HepG2 (cell line): Measurements from ENCODE around the gene MSANTD1. TPM values are rescaled to one million over a fixed set of nuclear protein-coding genes. Genes with fewer than 3 reads are reported as not detected.

Experiments used
- AGO1 ChIP-seq: fragments of 200-400 bp; formaldehyde crosslinking; IDR thresholded peaks from 2 replicates; pipeline ENCODE4 v1.6.1; 2017; ENCODE audit warnings: mild to moderate bottlenecking, low read depth, low read length, moderate library complexity; ENCODE audit not compliant: poor library complexity, severe bottlenecking
- AHR ChIP-seq: IDR thresholded peaks from 2 replicates; pipeline ENCODE4 v1.6.1; 2018; ENCODE audit warnings: missing genetic modification reagents, missing compliant biosample characterization
- FOXA1 ChIP-seq, 2 experiments: fragments of 450-650 bp in 1 of 2; sonication (generic) in 1 of 2; formaldehyde crosslinking in 1 of 2; IDR thresholded peaks; 2 replicates each; pipeline versions ENCODE4 v1.4.0 to v1.6.1; 2016 to 2020; ENCODE audit warnings: missing genetic modification reagents in 1 of 2
- GATAD2A ChIP-seq: IDR thresholded peaks from 2 replicates; pipeline ENCODE4 v1.6.1; 2016
- GZF1 ChIP-seq: sonication (generic); formaldehyde crosslinking; IDR thresholded peaks from 2 replicates; pipeline ENCODE4 v1.5.1; 2020; ENCODE audit warnings: mild to moderate bottlenecking, missing genetic modification reagents
- HNF4G ChIP-seq, 2 experiments: sonication (generic) in 1 of 2; formaldehyde crosslinking in 1 of 2; IDR thresholded peaks; 2 replicates each; pipeline versions ENCODE4 v1.4.0 to v1.6.1; 2011 to 2020; ENCODE audit warnings: borderline replicate concordance in 2 of 2, low read depth in 2 of 2, mild to moderate bottlenecking in 2 of 2, low read length in 1 of 2, missing genetic modification reagents in 1 of 2, moderate library complexity in 1 of 2
- JUNB ChIP-seq: sonication (generic); formaldehyde crosslinking; IDR thresholded peaks from 2 replicates; pipeline ENCODE4 v1.8.0; 2022; ENCODE audit warnings: missing genetic modification reagents, mild to moderate bottlenecking, borderline replicate concordance
- NFE2L2 ChIP-seq: fragments of 150-350 bp; IDR thresholded peaks from 2 replicates; pipeline ENCODE4 v1.6.1; 2014; ENCODE audit warnings: low read length
- RBM39 ChIP-seq: fragments of 200-400 bp; formaldehyde crosslinking; IDR thresholded peaks from one replicate; pipeline ENCODE4 v1.6.1; 2018; ENCODE audit warnings: antibody characterized with exemption, mild to moderate bottlenecking, low read depth, low read length; ENCODE audit not compliant: poor library complexity, severe bottlenecking
- SIX1 ChIP-seq: sonication (generic); formaldehyde crosslinking; IDR thresholded peaks from 2 replicates; pipeline ENCODE4 v1.4.0; 2020; ENCODE audit warnings: missing genetic modification reagents, borderline replicate concordance
- TAF1 ChIP-seq: sonication (generic); formaldehyde crosslinking; IDR thresholded peaks from 2 replicates; pipeline ENCODE4 v1.4.0; 2020; ENCODE audit warnings: missing genetic modification reagents
- TAF15 ChIP-seq: fragments of 200-400 bp; formaldehyde crosslinking; IDR thresholded peaks from one replicate; pipeline ENCODE4 v1.6.1; 2018; ENCODE audit warnings: mild to moderate bottlenecking, low read depth, low read length; ENCODE audit not compliant: poor library complexity, severe bottlenecking
- ZNF264 ChIP-seq: sonication (generic); formaldehyde crosslinking; IDR thresholded peaks from 2 replicates; pipeline ENCODE4 v1.4.0; 2020; ENCODE audit warnings: missing genetic modification reagents
- ZNF350 ChIP-seq: sonication (generic); formaldehyde crosslinking; IDR thresholded peaks from 2 replicates; pipeline ENCODE4 v1.4.0; 2020; ENCODE audit warnings: mild to moderate bottlenecking, low read depth, missing genetic modification reagents, borderline replicate concordance
- ZNF501 ChIP-seq: sonication (generic); formaldehyde crosslinking; IDR thresholded peaks from 2 replicates; pipeline ENCODE4 v1.5.1; 2020; ENCODE audit warnings: mild to moderate bottlenecking, moderate library complexity, missing genetic modification reagents
- ZNF577 ChIP-seq: sonication (generic); formaldehyde crosslinking; IDR thresholded peaks from 2 replicates; pipeline ENCODE4 v1.4.0; 2020; ENCODE audit warnings: mild to moderate bottlenecking, low read depth, missing genetic modification reagents, borderline replicate concordance
- ZNF724P ChIP-seq: sonication (generic); formaldehyde crosslinking; IDR thresholded peaks from 2 replicates; pipeline ENCODE4 v1.8.0; 2022; ENCODE audit warnings: missing genetic modification reagents, borderline replicate concordance
- ZNF780A ChIP-seq: sonication (generic); formaldehyde crosslinking; IDR thresholded peaks from 2 replicates; pipeline ENCODE4 v1.8.0; 2022; ENCODE audit warnings: mild to moderate bottlenecking, missing genetic modification reagents, moderate library complexity
- ZNF839 ChIP-seq: sonication (generic); formaldehyde crosslinking; IDR thresholded peaks from 2 replicates; pipeline ENCODE4 v1.4.0; 2020; ENCODE audit warnings: missing genetic modification reagents, mild to moderate bottlenecking, borderline replicate concordance
- polyA plus RNA-seq, 8 experiments: library from polyadenylated mRNA; depleted of rRNA in 3 of 8; stranded (reverse) in 7 of 8; unstranded in 1 of 8; fragments of >200 nt; fragmentation: Illumina TruSeq in 4 of 8; extraction: Trizol in 4 of 8; gene quantifications; 2 replicates each; pipeline versions ENCODE4 v1.2.1 to v1.2.3, GENCODE V29; 2011 to 2016; ENCODE audit warnings: low read depth in 4 of 8, missing spikeins in 1 of 8, mixed read lengths in 1 of 8; ENCODE audit not compliant: insufficient read depth in 1 of 8
- total RNA-seq, 5 experiments: library from RNA; depleted of rRNA; stranded (reverse); fragments of >200 nt; fragmentation: Illumina TruSeq; extraction: Trizol; gene quantifications; 2 replicates each; pipeline ENCODE4 v1.2.3, GENCODE V29; 2016; ENCODE audit warnings: low read depth in 1 of 5
- TF ChIP-seq, protein P1 (sequence below): sonication (generic); formaldehyde crosslinking; IDR thresholded peaks from 2 replicates; pipeline ENCODE4 v1.8.1; 2023; ENCODE audit warnings: mild to moderate bottlenecking, inconsistent platforms, moderate library complexity, missing genetic modification reagents, borderline replicate concordance
- TF ChIP-seq, protein P2 (sequence below): IDR thresholded peaks from 2 replicates; pipeline ENCODE4 v1.6.1; 2016; ENCODE audit warnings: missing compliant biosample characterization, missing genetic modification reagents, borderline replicate concordance
- TF ChIP-seq, protein P3 (sequence below): sonication (generic); formaldehyde crosslinking; IDR thresholded peaks from 2 replicates; pipeline ENCODE4 v1.5.0; 2020; ENCODE audit warnings: mild to moderate bottlenecking, low read depth, missing genetic modification reagents, borderline replicate concordance
- TF ChIP-seq, protein P4 (sequence below): sonication (generic); formaldehyde crosslinking; IDR thresholded peaks from 2 replicates; pipeline ENCODE4 v1.9.0; 2021; ENCODE audit warnings: missing genetic modification reagents, borderline replicate concordance

Gene MSANTD1
- total and polyA plus RNA-seq, 2 of the 13 experiments (the other 11 are each of a cell fraction or from before 2014, with no cell fraction given), result 0.22 to 0.40 TPM

DNA sequence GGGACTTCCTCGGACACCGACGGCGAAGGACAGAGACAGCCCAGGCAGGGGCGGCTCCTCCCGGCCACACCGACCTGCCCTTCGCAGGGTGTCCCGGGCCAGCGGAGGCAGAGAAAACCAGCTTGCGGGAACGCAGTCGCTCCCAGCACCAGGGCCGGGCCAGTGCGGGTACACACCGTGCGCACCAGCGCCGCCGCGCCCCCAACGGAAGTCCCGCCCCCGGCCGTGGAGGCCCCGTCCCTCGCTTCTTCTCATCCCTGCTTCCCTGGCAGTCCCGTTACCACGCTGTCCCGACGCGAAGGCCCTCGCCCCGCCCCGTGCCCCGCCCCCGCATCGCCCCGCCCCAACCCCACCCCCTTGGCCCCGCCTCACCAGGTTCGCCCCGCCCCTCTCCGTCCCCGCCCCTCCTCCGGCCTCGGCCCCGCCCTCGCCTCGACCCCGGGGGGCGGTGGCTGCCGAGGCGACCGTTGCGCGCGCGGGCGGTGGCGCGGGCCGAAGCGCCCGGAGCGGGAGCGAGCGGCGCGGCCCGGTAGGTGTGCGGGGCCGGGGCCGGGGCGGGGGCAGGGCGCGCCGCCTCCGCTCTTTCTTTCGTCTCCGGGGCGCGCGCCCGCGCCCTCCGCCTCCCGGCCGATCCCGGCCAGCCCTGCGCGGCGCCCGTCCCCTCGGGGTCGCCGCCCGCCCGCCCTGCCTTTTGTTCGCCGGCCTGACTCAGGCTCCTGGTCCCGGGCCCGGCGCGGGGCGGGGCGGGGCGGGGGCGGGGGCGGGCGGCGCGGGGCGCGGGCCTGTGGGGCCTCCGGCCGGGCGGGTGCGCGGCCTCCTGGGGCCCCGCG lies 43.8 kb downstream of the MSANTD1 start, which contains the start of gene RGS12 (continued):
- TF ChIP-seq TAF15, result peak; percentile 30
- TF ChIP-seq ZNF350 (CRISPR knock-in tag), result no peak
- peak; percentile 95 for TF ChIP-seq AGO1
- TF ChIP-seq, protein P1, sequence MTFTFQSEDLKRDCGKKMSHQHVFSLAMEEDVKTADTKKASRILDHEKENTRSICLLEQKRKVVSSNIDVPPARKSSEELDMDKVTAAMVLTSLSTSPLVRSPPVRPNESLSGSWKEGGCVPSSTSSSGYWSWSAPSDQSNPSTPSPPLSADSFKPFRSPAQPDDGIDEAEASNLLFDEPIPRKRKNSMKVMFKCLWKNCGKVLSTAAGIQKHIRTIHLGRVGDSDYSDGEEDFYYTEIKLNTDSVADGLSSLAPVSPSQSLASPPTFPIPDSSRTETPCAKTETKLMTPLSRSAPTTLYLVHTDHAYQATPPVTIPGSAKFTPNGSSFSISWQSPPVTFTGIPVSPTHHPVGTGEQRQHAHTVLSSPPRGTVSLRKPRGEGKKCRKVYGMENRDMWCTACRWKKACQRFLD (CRISPR knock-in tag), result no peak
- TF ChIP-seq HNF4G (IDR thresholded peaks at IDR 0.05; ENCODE audit: borderline replicate concordance, low read depth, low read length), result no peak
- no peak for TF ChIP-seq HNF4G (CRISPR knock-in tag; IDR thresholded peaks at IDR 0.05; ENCODE audit: borderline replicate concordance, low read depth)
- TF ChIP-seq, protein P2, sequence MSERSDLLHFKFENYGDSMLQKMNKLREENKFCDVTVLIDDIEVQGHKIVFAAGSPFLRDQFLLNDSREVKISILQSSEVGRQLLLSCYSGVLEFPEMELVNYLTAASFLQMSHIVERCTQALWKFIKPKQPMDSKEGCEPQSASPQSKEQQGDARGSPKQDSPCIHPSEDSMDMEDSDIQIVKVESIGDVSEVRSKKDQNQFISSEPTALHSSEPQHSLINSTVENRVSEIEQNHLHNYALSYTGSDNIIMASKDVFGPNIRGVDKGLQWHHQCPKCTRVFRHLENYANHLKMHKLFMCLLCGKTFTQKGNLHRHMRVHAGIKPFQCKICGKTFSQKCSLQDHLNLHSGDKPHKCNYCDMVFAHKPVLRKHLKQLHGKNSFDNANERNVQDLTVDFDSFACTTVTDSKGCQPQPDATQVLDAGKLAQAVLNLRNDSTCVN (CRISPR knock-in tag), result no peak
- TF ChIP-seq, protein P3, sequence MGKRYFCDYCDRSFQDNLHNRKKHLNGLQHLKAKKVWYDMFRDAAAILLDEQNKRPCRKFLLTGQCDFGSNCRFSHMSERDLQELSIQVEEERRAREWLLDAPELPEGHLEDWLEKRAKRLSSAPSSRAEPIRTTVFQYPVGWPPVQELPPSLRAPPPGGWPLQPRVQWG, result no peak
- no peak for TF ChIP-seq AHR (CRISPR knock-in tag)
- TF ChIP-seq ZNF264 (CRISPR knock-in tag), result no peak
- TF ChIP-seq, protein P4, sequence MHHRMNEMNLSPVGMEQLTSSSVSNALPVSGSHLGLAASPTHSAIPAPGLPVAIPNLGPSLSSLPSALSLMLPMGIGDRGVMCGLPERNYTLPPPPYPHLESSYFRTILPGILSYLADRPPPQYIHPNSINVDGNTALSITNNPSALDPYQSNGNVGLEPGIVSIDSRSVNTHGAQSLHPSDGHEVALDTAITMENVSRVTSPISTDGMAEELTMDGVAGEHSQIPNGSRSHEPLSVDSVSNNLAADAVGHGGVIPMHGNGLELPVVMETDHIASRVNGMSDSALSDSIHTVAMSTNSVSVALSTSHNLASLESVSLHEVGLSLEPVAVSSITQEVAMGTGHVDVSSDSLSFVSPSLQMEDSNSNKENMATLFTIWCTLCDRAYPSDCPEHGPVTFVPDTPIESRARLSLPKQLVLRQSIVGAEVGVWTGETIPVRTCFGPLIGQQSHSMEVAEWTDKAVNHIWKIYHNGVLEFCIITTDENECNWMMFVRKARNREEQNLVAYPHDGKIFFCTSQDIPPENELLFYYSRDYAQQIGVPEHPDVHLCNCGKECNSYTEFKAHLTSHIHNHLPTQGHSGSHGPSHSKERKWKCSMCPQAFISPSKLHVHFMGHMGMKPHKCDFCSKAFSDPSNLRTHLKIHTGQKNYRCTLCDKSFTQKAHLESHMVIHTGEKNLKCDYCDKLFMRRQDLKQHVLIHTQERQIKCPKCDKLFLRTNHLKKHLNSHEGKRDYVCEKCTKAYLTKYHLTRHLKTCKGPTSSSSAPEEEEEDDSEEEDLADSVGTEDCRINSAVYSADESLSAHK (CRISPR knock-in tag), result no peak
- no peak for TF ChIP-seq ZNF724P
- peak; percentile 87; the same call in 1 of the 2 replicates for TF ChIP-seq GZF1 (CRISPR knock-in tag)
- TF ChIP-seq NFE2L2, result no peak
- TF ChIP-seq JUNB (CRISPR knock-in tag), result no peak
- no peak for TF ChIP-seq FOXA1 (IDR thresholded peaks at IDR 0.05)
- peak; percentile 56 for TF ChIP-seq FOXA1 (CRISPR knock-in tag; IDR thresholded peaks at IDR 0.05)
- TF ChIP-seq ZNF501, result no peak
- peak; percentile 17; the same call in 1 of the 2 replicates for TF ChIP-seq GATAD2A (CRISPR knock-in tag)
- no peak for TF ChIP-seq ZNF839 (CRISPR knock-in tag)
- TF ChIP-seq ZNF780A (CRISPR knock-in tag), result no peak
- peak; percentile 74 for TF ChIP-seq TAF1
- no peak for TF ChIP-seq ZNF577
- no peak for TF ChIP-seq RBM39
- TF ChIP-seq SIX1 (CRISPR knock-in tag), result no peak
